Right atrium auricular region (tissue), 2 donors: Measurements from ENCODE around the gene TMEM184C. TPM values are rescaled to one million over a fixed set of nuclear protein-coding genes. Genes with fewer than 3 reads are reported as not detected.

ENCODE experiments used
- DNase-seq: peaks from one replicate; pipeline ENCODE4 v3.0.0-alpha.2; 2019; ENCODE audit warnings: low spot score
- H3K27ac ChIP-seq, 2 donors: fragments of 200-600 bp; sonication (generic); 1 replicate in 1 of 2; 2 replicates in 1 of 2; pipeline ENCODE4 v1.5.1; 2016 to 2019
- H3K27me3 ChIP-seq, 2 donors: fragments of 200-600 bp; sonication (generic); one replicate each; pipeline versions ENCODE4 v1.5.1 to v1.6.0; 2017 to 2019
- H3K36me3 ChIP-seq: fragments of 200-600 bp; sonication (generic); one replicate; pipeline ENCODE4 v1.5.1; 2016
- H3K4me1 ChIP-seq, 2 donors: fragments of 200-600 bp; sonication (generic); one replicate each; pipeline versions ENCODE4 v1.5.1 to v1.6.0; 2017 to 2019
- H3K4me3 ChIP-seq, 2 donors: fragments of 200-600 bp; sonication (generic); 1 replicate in 1 of 2; 2 replicates in 1 of 2; pipeline ENCODE4 v1.5.1; 2017 to 2019; ENCODE audit warnings: mild to moderate bottlenecking in 1 of 2, moderate library complexity in 1 of 2
- H3K9me3 ChIP-seq, 2 donors: fragments of 200-600 bp; sonication (generic); one replicate each; pipeline ENCODE4 v1.5.1; 2019
- total RNA-seq, 2 donors: library from RNA; depleted of rRNA; stranded (reverse); fragments of >200 nt; gene quantifications; one replicate each; pipeline ENCODE4 v1.1.0, GENCODE V29; 2016
- TF ChIP-seq, protein P1 (sequence below), 2 donors: fragments of 200-600 bp; sonication (generic); IDR thresholded peaks; one replicate each; pipeline ENCODE4 v1.5.1; 2019; ENCODE audit warnings: antibody characterized with exemption in 2 of 2

TMEM184C gene
- total RNA-seq, 2 donors from 2014 or later, result 20.9 to 27.5 TPM

GRCh38 chr4:147620315-147620714, 3.1 kb downstream of the TMEM184C start:
- DNase-seq, result no peak
- TF ChIP-seq, protein P1, sequence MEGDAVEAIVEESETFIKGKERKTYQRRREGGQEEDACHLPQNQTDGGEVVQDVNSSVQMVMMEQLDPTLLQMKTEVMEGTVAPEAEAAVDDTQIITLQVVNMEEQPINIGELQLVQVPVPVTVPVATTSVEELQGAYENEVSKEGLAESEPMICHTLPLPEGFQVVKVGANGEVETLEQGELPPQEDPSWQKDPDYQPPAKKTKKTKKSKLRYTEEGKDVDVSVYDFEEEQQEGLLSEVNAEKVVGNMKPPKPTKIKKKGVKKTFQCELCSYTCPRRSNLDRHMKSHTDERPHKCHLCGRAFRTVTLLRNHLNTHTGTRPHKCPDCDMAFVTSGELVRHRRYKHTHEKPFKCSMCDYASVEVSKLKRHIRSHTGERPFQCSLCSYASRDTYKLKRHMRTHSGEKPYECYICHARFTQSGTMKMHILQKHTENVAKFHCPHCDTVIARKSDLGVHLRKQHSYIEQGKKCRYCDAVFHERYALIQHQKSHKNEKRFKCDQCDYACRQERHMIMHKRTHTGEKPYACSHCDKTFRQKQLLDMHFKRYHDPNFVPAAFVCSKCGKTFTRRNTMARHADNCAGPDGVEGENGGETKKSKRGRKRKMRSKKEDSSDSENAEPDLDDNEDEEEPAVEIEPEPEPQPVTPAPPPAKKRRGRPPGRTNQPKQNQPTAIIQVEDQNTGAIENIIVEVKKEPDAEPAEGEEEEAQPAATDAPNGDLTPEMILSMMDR (IDR thresholded peaks at IDR 0.05), result no peak
- Histone ChIP-seq H3K9me3 (no peaks in the 10 kb centered on the region), H3K4me1 (peaks cover 0 to 43% of the 10 kb centered on the region in 2 donors), H3K4me3 (no peak overlapping the region), H3K36me3 (peaks cover 16% of the 10 kb centered on the region), H3K27ac (no peak overlapping the region), H3K27me3 (no peaks in the 10 kb centered on the region)

DNA sequence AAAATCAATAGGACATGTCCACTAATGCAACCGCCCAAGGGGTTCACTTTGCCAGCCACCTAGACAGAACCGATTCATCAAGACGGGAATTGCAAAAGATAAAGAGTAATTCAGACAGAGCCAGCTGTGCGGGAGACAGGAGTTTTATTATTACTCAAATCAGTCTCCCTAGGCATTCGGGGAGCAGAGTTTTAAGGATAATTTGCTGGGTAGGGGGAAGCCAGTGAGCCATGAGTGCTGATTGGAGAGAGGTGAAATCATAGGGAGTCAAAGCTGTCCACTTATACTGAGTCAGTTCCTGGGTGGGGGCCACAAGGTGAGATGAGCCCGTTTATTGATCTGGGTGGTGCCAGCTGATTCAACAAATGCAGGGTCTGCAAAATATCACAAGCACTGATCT, 8.5 kb downstream of the TMEM184C start:
- Histone ChIP-seq H3K27me3 (no peaks in the 10 kb centered on the region), H3K36me3 (peaks cover 57% of the 10 kb centered on the region), H3K4me3 (no peak overlapping the region), H3K27ac (no peak overlapping the region), H3K4me1 (peaks cover 0 to 10% of the 10 kb centered on the region in 2 donors), H3K9me3 (no peaks in the 10 kb centered on the region)
- no peak for DNase-seq
- TF ChIP-seq, protein P1 (IDR thresholded peaks at IDR 0.05), result no peak

GRCh38 chr4:147626903-147627302, 9.7 kb downstream of the TMEM184C start:
- Histone ChIP-seq H3K27ac (no peak overlapping the region), H3K27me3 (no peaks in the 10 kb centered on the region), H3K9me3 (no peaks in the 10 kb centered on the region), H3K4me1 (no peaks in the 10 kb centered on the region), H3K4me3 (no peak overlapping the region), H3K36me3 (peaks cover 68% of the 10 kb centered on the region)
- DNase-seq, result no peak
- TF ChIP-seq, protein P1 (IDR thresholded peaks at IDR 0.05), result no peak

- no peaks in the 10 kb centered on the region for H3K4me1 ChIP-seq
- peaks cover 82% of the 10 kb centered on the region for H3K36me3 ChIP-seq
- no peaks in the 10 kb centered on the region for H3K27me3 ChIP-seq
These were observed 11.2 kb downstream of the TMEM184C start for GRCh38 chr4:147628415-147628814.

DNA sequence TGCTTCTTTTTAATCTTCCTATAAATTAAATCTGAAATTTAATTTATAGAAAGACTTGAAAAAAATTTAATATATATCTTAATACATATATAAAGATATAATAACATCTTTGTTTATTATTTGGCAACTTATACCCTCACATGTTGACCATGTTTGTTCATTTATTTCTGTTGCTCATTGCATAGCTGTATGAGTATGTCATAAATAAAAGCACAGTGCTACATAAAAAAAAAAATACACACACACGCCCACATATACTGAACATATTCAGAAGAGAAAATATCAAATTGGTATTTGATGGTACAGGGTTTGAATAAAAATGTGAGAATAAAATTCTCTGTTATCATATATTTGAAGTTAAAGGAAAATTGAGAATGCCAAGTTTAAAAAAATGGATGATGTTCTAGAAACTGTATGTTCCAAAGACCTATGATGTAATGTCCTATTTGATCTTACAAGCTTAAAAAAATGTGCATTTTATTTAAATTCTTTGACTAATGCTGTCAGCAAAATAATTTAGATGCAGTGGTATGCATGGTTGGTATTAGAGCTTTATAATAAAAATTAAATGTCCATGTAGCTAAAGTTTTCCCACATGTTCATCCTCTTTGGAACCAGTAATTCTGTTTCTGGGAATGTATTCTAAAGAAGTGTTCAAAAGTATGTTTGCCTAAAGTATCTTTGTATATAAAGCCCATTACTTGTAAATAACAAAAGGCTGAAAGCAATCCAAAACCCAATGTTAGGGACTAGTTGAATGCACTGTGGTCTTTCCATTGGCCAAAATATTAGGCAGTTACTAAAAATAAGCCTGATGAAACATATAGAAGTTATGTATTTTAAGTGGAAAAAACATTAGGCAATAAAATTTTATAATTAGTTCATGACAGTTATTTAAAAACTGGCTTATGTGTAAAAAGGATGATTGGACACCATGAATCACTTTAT, 12.9 kb downstream of the TMEM184C start:
- Histone ChIP-seq H3K27me3 (no peaks in the 10 kb centered on the region), H3K4me1 (no peaks in the 10 kb centered on the region), H3K4me3 (no peak overlapping the region), H3K9me3 (no peaks in the 10 kb centered on the region), H3K27ac (no peak overlapping the region), H3K36me3 (peaks cover 86% of the 10 kb centered on the region)
- no peak for DNase-seq
- TF ChIP-seq, protein P1 (IDR thresholded peaks at IDR 0.05), result no peak

More at GRCh38 chr4:147628415-147628814, 11.2 kb downstream of the TMEM184C start:
- no peak for DNase-seq
- TF ChIP-seq, protein P1 (IDR thresholded peaks at IDR 0.05), result no peak
- Histone ChIP-seq H3K4me3 (no peak overlapping the region), H3K9me3 (no peaks in the 10 kb centered on the region), H3K27ac (no peak overlapping the region)
